ENCODE data around the gene FCN3. TPM values are rescaled to one million over a fixed set of nuclear protein-coding genes. Genes with fewer than 3 reads are reported as not detected.
A peak's percentile ranks its signal among the peaks of the same experiment; 100 is the strongest.

Gene FCN3
- total and polyA plus RNA-seq, 10 of the 15 experiments (the other 5 are each of a cell fraction or from before 2014, with no cell fraction given): 0.28 TPM; not detected in 9

DNA sequence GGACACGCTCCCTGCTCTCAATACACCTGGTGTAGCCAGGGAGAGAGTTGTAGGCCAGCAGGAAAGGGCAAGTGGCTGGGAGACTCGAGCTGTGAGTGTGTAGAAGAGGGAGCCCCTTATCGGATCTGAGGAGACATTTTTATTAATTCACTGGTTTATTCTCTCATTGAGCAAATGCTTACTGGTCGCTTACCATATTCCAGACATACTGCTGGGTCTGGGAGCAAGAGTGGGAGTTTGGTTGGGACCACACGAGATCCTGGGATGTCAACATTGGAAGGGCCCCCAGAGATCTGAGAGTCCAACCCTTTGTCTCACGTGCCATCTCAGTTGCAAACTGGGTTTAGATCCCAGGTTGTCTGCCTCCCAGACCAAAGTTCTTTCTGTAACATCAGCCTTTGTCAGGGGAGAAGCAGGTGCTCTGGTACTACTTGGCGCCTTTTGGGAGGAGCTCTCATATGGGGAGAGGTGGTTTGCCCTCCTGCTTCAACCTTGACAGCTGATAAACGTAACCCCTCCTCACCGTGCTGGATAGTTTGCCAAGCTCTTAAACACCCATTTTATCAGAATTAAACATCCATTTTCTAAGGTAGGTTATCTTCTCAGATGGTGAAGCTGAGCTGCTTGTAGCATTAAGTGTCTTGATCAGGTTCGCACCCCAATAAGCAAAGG, 51.9 kb downstream of the FCN3 start (continued):
- TF ChIP-seq SPI1 (IDR thresholded peaks at IDR 0.05; ENCODE audit: borderline replicate concordance, insufficient read depth, low read depth, low read length): no peak
- no peak for TF ChIP-seq EED (IDR thresholded peaks at IDR 0.05; ENCODE audit: low read depth)

GRCh38 chr1:27321813-27322568, 52.6 kb downstream of the FCN3 start, which contains the start of gene TMEM222:
Gene TMEM222, plus strand, starts transcription at chr1:27322163. Its CDS starts 35 bp downstream, at chr1:27322198.
- FAIRE-seq: peak; percentile 44
- POLR2A ChIA-PET: interaction anchor here (0.6 to 1.4 kb wide), 3 partner anchors 11 to 20 kb away, joined by 3 to 6 read pairs (median 5); partner anchors contain the start of gene SYTL1
- H3K27ac ChIP-seq (ENCODE audit: control insufficient read depth, insufficient read depth): peak within 1 kb of the TSS; percentile 96
- peak within 1 kb of the TSS; percentile 96 for H3K4me2 ChIP-seq (ENCODE audit: control insufficient read depth, insufficient read depth)
- CTCF ChIA-PET: interaction anchor here (0.6 to 2.5 kb wide), 6 partner anchors 11 to 282 kb away, joined by 3 to 22 read pairs (median 6); partner anchors contain the start of gene AHDC1
- peak; percentile 76 for DNase-seq (ENCODE audit: low read depth, low spot score)
- in situ Hi-C loops (cut with MboI) (no loop called here), intact Hi-C loops (cut with micrococcal nuclease; ENCODE audit: unreplicated experiment) (loop anchor here (5.0 to 10.0 kb wide), 2 partner anchors 45 to 343 kb away; partner anchors contain the start of gene MAP3K6)
- BruUV-seq (replicated peaks): no TSS peak
- H2AFZ ChIP-seq (ENCODE audit: control insufficient read depth, low read depth, low read length): peak within 1 kb of the TSS; percentile 98
- H3K36me3 ChIP-seq (ENCODE audit: control insufficient read depth in 2 of 2, insufficient read depth in 2 of 2, low read length in 1 of 2): peaks cover 6 to 17% of the 10 kb centered on the region in 2 experiments
- no peaks in the 10 kb centered on the region for H3K9me3 ChIP-seq (replicated peaks; ENCODE audit: control insufficient read depth, insufficient read depth, low read length)
- RAD21 ChIA-PET (ENCODE audit: unreplicated experiment): interaction anchor here (1.5 kb wide), 1 partner anchor 35 kb away, joined by 4 read pairs; no protein-coding TSS in a partner anchor
- no peaks in the 10 kb centered on the region for H4K20me1 ChIP-seq (ENCODE audit: control insufficient read depth, insufficient read depth)
- SMC1A ChIA-PET (ENCODE audit: uncharacterized antibody, unreplicated experiment): interaction anchor here (0.9 kb wide), 1 partner anchor 284 kb away, joined by 3 read pairs; no protein-coding TSS in a partner anchor
- peak within 1 kb of the TSS; percentile 96 for H3K9ac ChIP-seq (ENCODE audit: control insufficient read depth, insufficient read depth, low read length)
- H3K27me3 ChIP-seq (replicated peaks in 1 of 2; ENCODE audit: control insufficient read depth in 2 of 2, insufficient read depth in 2 of 2, low read length in 1 of 2): no peaks in the 10 kb centered on the region
- H3K4me1 ChIP-seq (ENCODE audit: control insufficient read depth, insufficient read depth, low read length): no peaks in the 10 kb centered on the region
- H3K79me2 ChIP-seq (ENCODE audit: control insufficient read depth, insufficient read depth, low read length): peaks cover 42% of the 10 kb centered on the region
- peak; percentile 98 for ATAC-seq
- 1% methylated on average over 67 of the region's 67 CpGs for WGBS (ENCODE audit: insufficient coverage, insufficient replicate concordance, low lambda C conversion rate, missing lambda C conversion rate)
- peak within 1 kb of the TSS; percentile 95 for H3K4me3 ChIP-seq
- no peak for TF ChIP-seq IRF5 (IDR thresholded peaks at IDR 0.05; ENCODE audit: borderline replicate concordance)
- peak; percentile 92 for TF ChIP-seq LARP7 (IDR thresholded peaks at IDR 0.05)
- no peak for TF ChIP-seq NFXL1 (IDR thresholded peaks at IDR 0.05; ENCODE audit: borderline replicate concordance)
- TF ChIP-seq KDM1A (IDR thresholded peaks at IDR 0.05; ENCODE audit: borderline replicate concordance): no peak
- TF ChIP-seq CBFB (IDR thresholded peaks at IDR 0.05; ENCODE audit: low read depth): no peak
- TF ChIP-seq, protein P1, sequence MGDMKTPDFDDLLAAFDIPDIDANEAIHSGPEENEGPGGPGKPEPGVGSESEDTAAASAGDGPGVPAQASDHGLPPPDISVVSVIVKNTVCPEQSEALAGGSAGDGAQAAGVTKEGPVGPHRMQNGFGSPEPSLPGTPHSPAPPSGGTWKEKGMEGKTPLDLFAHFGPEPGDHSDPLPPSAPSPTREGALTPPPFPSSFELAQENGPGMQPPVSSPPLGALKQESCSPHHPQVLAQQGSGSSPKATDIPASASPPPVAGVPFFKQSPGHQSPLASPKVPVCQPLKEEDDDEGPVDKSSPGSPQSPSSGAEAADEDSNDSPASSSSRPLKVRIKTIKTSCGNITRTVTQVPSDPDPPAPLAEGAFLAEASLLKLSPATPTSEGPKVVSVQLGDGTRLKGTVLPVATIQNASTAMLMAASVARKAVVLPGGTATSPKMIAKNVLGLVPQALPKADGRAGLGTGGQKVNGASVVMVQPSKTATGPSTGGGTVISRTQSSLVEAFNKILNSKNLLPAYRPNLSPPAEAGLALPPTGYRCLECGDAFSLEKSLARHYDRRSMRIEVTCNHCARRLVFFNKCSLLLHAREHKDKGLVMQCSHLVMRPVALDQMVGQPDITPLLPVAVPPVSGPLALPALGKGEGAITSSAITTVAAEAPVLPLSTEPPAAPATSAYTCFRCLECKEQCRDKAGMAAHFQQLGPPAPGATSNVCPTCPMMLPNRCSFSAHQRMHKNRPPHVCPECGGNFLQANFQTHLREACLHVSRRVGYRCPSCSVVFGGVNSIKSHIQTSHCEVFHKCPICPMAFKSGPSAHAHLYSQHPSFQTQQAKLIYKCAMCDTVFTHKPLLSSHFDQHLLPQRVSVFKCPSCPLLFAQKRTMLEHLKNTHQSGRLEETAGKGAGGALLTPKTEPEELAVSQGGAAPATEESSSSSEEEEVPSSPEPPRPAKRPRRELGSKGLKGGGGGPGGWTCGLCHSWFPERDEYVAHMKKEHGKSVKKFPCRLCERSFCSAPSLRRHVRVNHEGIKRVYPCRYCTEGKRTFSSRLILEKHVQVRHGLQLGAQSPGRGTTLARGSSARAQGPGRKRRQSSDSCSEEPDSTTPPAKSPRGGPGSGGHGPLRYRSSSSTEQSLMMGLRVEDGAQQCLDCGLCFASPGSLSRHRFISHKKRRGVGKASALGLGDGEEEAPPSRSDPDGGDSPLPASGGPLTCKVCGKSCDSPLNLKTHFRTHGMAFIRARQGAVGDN (IDR thresholded peaks at IDR 0.05): peak; percentile 67; the same call in 1 of the 2 replicates
- peak; percentile 90 for TF ChIP-seq FOXK2 (IDR thresholded peaks at IDR 0.05)
- peak; percentile 66 for TF ChIP-seq PAX5 (IDR thresholded peaks at IDR 0.05; ENCODE audit: borderline replicate concordance, low read depth, low read length)
- TF ChIP-seq RB1 (IDR thresholded peaks at IDR 0.05; ENCODE audit: borderline replicate concordance): peak; percentile 93; the same call in 1 of the 2 replicates
- peak; percentile 70 for TF ChIP-seq ZNF24 (IDR thresholded peaks at IDR 0.05)
- no peak for TF ChIP-seq NR2C2 (IDR thresholded peaks at IDR 0.05; ENCODE audit: borderline replicate concordance, control insufficient read depth, insufficient read length, low read depth)
- TF ChIP-seq TBL1XR1 (IDR thresholded peaks at IDR 0.05; ENCODE audit: low read depth, low read length): peak; percentile 84
- TF ChIP-seq POLR2A (IDR thresholded peaks at IDR 0.05; ENCODE audit: low read depth, low read length): peak; percentile 93

Data from GM12878 (cell line).